OCI-LY1 (cell line): ENCODE data around the gene TLDC2.

Experiments
- CTCF ChIP-seq: fragments of 200-600 bp; sonication (generic), shearing (Covaris generic); IDR thresholded peaks from 2 replicates; pipeline ENCODE4 v1.5.1; 2017; ENCODE audit warnings: mild to moderate bottlenecking, antibody characterized with exemption, low read length, moderate library complexity, mixed read lengths
- EZH2 ChIP-seq: fragments of 200-600 bp; sonication (generic), shearing (Covaris generic); IDR thresholded peaks from 2 replicates; pipeline ENCODE4 v1.8.0; 2017; ENCODE audit warnings: borderline replicate concordance, mixed run types, mild to moderate bottlenecking, antibody characterized with exemption, low read length, moderate library complexity, mixed read lengths

GRCh38 chr20:36849333-36850065, 26.4 kb upstream of the TLDC2 start:
- TF ChIP-seq CTCF: no peak
- no peak for TF ChIP-seq EZH2
